DOHH2 (cell line): ENCODE measurements around the gene FRMD7.
A peak's percentile ranks its signal among the peaks of the same experiment; 100 is the strongest.

Experiments
- H3F3A ChIP-seq: fragments of 200-600 bp; sonication (generic), shearing (Covaris generic); 2 replicates; pipeline ENCODE4 v1.6.0; 2016; ENCODE audit warnings: antibody characterized with exemption, mild to moderate bottlenecking; ENCODE audit not compliant: control insufficient read depth, insufficient read depth
- H3K27ac ChIP-seq: fragments of 200-600 bp; sonication (generic); 2 replicates; pipeline ENCODE4 v1.5.1; 2014; ENCODE audit warnings: low read depth, mild to moderate bottlenecking, low read length, moderate library complexity
- H3K27me3 ChIP-seq: fragments of 200-600 bp; sonication (generic); 2 replicates; pipeline ENCODE4 v1.6.1; 2014; ENCODE audit warnings: mild to moderate bottlenecking, low read length, mixed read lengths; ENCODE audit not compliant: control insufficient read depth
- H3K36me3 ChIP-seq: fragments of 200-600 bp; sonication (generic); 2 replicates; pipeline ENCODE4 v1.6.1; 2014; ENCODE audit warnings: mild to moderate bottlenecking, low read length, moderate library complexity, mixed read lengths; ENCODE audit not compliant: control insufficient read depth
- H3K4me1 ChIP-seq: fragments of 200-600 bp; sonication (generic); 2 replicates; pipeline ENCODE4 v1.6.1; 2014; ENCODE audit warnings: mild to moderate bottlenecking, low read length, mixed read lengths; ENCODE audit not compliant: control insufficient read depth
- H3K4me2 ChIP-seq: fragments of 200-600 bp; sonication (generic); 2 replicates; pipeline ENCODE4 v1.6.0; 2014; ENCODE audit warnings: mild to moderate bottlenecking, low read length, moderate library complexity
- H3K4me3 ChIP-seq: fragments of 200-600 bp; sonication (generic); 2 replicates; pipeline ENCODE4 v1.5.1; 2014; ENCODE audit warnings: mild to moderate bottlenecking, low read length, mixed read lengths
- H3K79me2 ChIP-seq: fragments of 200-600 bp; sonication (generic); 2 replicates; pipeline ENCODE4 v1.6.1; 2014; ENCODE audit warnings: mild to moderate bottlenecking, low read length, mixed read lengths; ENCODE audit not compliant: control insufficient read depth
- H3K9me2 ChIP-seq: fragments of 200-600 bp; sonication (generic); replicated peaks from 2 replicates; pipeline ENCODE4 v1.6.1; 2014; ENCODE audit warnings: mild to moderate bottlenecking, low read length, mixed read lengths; ENCODE audit not compliant: control insufficient read depth
- H3K9me3 ChIP-seq: fragments of 200-600 bp; sonication (generic); 2 replicates; pipeline ENCODE4 v1.6.1; 2014; ENCODE audit warnings: antibody characterized with exemption, low read length, mixed read lengths; ENCODE audit not compliant: control insufficient read depth, insufficient read depth
- H4K20me1 ChIP-seq: fragments of 200-600 bp; sonication (generic); 2 replicates; pipeline ENCODE4 v1.6.0; 2014; ENCODE audit warnings: low read depth, mild to moderate bottlenecking, antibody characterized with exemption, low read length, moderate library complexity; ENCODE audit not compliant: control insufficient read depth, insufficient read depth
- CTCF ChIP-seq: fragments of 200-600 bp; sonication (generic); IDR thresholded peaks from one replicate; pipeline ENCODE4 v1.5.1; 2014; ENCODE audit warnings: antibody characterized with exemption, mild to moderate bottlenecking, low read depth, low read length; ENCODE audit not compliant: poor library complexity, severe bottlenecking
- EZH2phosphoT487 ChIP-seq: fragments of 200-600 bp; sonication (generic); IDR thresholded peaks from 2 replicates; pipeline ENCODE4 v1.6.1; 2017; ENCODE audit warnings: borderline replicate concordance, mild to moderate bottlenecking, antibody characterized with exemption, low read length, moderate library complexity, mixed read lengths

The FRMD7 gene

GRCh38 chrX:132093239-132093860 lies 34.5 kb downstream of the FRMD7 start:
- no peaks in the 10 kb centered on the region for H3K79me2 ChIP-seq
- no peak overlapping the region for H3K4me2 ChIP-seq
- no peaks in the 10 kb centered on the region for H4K20me1 ChIP-seq
- no peak overlapping the region for H3K27ac ChIP-seq
- no peaks in the 10 kb centered on the region for H3F3A ChIP-seq
- TF ChIP-seq EZH2phosphoT487 (no peak), CTCF (no peak)
- no peaks in the 10 kb centered on the region for H3K4me1 ChIP-seq
- H3K9me2 ChIP-seq: no peaks in the 10 kb centered on the region
- no peaks in the 10 kb centered on the region for H3K27me3 ChIP-seq
- no peaks in the 10 kb centered on the region for H3K9me3 ChIP-seq
- no peak overlapping the region for H3K4me3 ChIP-seq
- H3K36me3 ChIP-seq: no peaks in the 10 kb centered on the region

GRCh38 chrX:132092439-132093065 lies 35.3 kb downstream of the FRMD7 start:
- Histone ChIP-seq H3K4me2 (no peak overlapping the region), H3K79me2 (no peaks in the 10 kb centered on the region), H3K27ac (no peak overlapping the region), H3K4me1 (no peaks in the 10 kb centered on the region), H3K9me2 (no peaks in the 10 kb centered on the region), H4K20me1 (no peaks in the 10 kb centered on the region), H3K36me3 (no peaks in the 10 kb centered on the region), H3K9me3 (no peaks in the 10 kb centered on the region), H3K4me3 (no peak overlapping the region), H3F3A (no peaks in the 10 kb centered on the region), H3K27me3 (no peaks in the 10 kb centered on the region)
- TF ChIP-seq CTCF (peak; percentile 63), EZH2phosphoT487 (no peak)

GRCh38 chrX:132090403-132091159 lies 37.2 kb downstream of the FRMD7 start:
- H3K4me2 ChIP-seq: no peak overlapping the region
- no peak overlapping the region for H3K27ac ChIP-seq
- H4K20me1 ChIP-seq: no peaks in the 10 kb centered on the region
- no peak overlapping the region for H3K4me3 ChIP-seq
- no peaks in the 10 kb centered on the region for H3K36me3 ChIP-seq
- H3K9me2 ChIP-seq: no peaks in the 10 kb centered on the region
- no peaks in the 10 kb centered on the region for H3K9me3 ChIP-seq
- H3K27me3 ChIP-seq: no peaks in the 10 kb centered on the region
- H3F3A ChIP-seq: no peaks in the 10 kb centered on the region
- no peak for TF ChIP-seq CTCF
- TF ChIP-seq EZH2phosphoT487: no peak
- no peaks in the 10 kb centered on the region for H3K79me2 ChIP-seq
- H3K4me1 ChIP-seq: no peaks in the 10 kb centered on the region
